Activated CD8-positive, alpha-beta memory T cell treated with anti-CD3 and anti-CD28 coated beads, Interleukin-2, amount 50 U/mL, for 24 hours (primary cell): ENCODE results near the gene IKZF5.
A peak's percentile ranks its signal among the peaks of the same experiment; 100 is the strongest.

Source experiments
- DNase-seq: peaks from one replicate; pipeline ENCODE4 v3.0.0-alpha.2; 2020; ENCODE audit errors: extremely low read depth

IKZF5 gene

GRCh38 chr10:122981066-122981464, 27.5 kb downstream of the IKZF5 start:
- DNase-seq = no peak

- DNase-seq = peak; percentile 61
These were observed 28.2 kb downstream of the IKZF5 start, which contains the start of gene PSTK for GRCh38 chr10:122980209-122981065. PSTK (plus strand) TSS chr10:122980401; CDS start chr10:122980480, 79 bp downstream.

- DNase-seq = no peak
These were observed 34.0 kb downstream of the IKZF5 start for GRCh38 chr10:122974543-122975064.

- DNase-seq = no peak
These were observed 34.6 kb downstream of the IKZF5 start for GRCh38 chr10:122974023-122974422.

DNA sequence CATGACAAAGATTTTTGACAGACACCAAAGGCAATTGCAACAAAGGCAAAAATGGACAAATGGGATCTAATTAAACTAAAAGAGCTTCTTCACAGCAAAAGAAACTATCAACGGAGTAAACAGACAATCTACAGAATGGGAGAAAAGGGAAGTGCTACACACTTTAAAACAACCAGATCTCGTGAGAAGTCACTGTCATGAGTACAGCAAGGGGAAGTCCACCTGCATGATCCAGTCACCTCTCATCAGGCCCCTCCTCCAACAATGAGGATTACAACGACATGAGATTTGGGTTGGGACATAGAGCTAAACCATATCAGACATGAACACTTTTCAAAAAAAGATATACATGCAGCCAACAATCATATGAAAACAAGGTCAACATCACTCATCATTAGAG, 39.9 kb downstream of the IKZF5 start:
- no peak for DNase-seq

DNA sequence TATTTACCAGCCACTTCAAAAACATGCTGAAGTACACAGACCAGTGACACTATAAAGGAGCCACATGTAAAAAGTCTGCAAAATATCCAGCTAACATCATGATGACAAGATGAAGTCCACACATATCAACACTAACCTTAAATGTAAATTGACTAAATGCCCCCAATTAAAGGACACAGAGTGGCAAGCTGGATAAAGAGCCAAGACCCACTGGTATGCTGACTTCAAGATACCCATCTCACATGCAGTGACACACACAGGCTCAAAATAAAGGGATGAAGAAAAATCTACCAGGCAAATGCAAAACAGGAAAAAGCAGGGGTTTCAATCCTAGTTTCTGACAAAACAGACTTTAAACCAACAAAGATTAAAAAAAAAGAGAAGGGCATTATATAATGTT, 41.7 kb downstream of the IKZF5 start:
- no peak for DNase-seq

GRCh38 chr10:122962405-122962804, 46.2 kb downstream of the IKZF5 start:
- no peak for DNase-seq

- DNase-seq = no peak
These were observed 51.1 kb downstream of the IKZF5 start for GRCh38 chr10:122957474-122957873.

DNA sequence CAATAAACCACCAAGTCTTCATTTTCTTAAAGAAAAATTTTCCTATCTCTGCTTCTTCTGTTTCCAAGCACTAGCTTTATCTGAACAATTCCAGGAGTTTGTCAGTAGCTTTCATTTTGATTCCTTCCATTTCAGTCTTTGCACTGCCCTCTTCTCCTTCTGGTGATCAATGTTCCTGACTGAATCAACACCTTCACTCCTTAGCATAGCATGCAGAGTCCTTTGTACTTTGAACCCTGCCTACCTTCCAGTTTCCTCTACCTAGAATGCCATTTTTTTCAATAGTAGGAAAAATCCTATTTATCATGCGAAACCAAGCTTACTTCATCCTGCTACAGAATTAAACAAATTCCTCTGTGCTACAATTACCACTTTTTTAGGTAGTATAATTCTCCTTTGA, 52.7 kb downstream of the IKZF5 start:
- no peak for DNase-seq

GRCh38 chr10:122954731-122955050, 53.9 kb downstream of the IKZF5 start:
- DNase-seq = no peak

DNA sequence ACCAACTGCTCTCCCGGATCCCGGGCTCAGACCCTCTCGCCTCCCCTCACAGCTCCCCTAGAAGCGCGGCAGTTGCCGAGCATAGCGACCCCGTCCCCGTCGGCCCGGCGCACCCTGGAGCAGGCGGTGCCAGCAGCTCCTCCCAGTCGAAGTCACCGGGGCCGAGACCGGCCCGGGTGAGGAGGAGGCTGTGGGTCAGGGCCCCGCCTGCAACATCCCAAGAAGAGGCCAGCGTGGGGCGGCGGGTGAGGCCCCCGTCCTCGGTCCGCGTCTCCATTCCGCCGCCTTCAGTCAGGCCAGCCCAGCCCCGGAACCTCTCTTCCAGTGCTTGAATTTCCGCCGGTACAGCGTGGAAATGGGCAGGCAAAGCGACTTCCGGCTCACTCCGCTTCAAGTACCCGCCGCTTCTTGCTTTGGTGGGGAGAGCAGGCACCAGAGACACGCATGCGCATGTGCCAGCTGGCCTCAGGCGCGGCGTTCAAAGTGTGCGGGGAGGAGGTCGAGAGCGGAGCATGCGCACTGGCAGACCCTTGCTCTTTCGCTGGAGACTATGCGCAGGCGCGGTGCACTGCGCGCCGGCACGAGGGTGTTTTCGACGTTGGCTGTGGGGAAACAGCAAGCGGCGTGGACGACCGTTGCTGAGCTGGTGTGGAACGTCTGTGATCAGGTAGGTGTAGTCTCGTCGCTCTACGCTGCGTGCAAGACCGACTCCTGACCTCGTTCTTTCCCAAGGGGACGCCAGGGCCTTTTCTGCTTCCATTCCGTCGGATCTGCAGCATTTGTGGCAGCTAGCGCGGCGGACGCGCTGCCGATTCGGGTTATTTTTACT, 54.5 kb downstream of the IKZF5 start, which contains the start of gene C10orf88:
Gene C10orf88, minus strand, starts transcription at position 326 of the 829 bp plus-strand sequence. Its CDS starts 49 bp downstream, at position 277.
- peak; percentile 97 for DNase-seq

DNA sequence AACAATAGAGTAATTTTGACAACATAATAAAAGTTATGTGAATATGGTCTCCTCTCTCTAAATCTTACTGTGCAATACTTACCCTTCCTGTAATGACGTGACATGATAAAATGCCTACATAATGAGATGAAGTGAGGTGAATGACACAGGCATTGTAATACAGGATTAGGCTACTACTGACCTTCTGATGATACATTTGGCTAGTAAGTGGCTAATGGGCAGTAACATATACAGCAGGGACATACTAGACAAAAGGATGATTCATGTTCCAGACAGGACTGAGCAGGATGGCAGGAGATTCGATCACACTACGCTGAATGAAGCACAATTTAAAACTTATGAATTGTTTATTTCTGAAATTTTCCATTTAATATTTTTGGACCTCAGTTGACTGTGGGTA, 59.3 kb downstream of the IKZF5 start:
- no peak for DNase-seq
